ENCODE data around the gene IGSF3. TPM values are rescaled to one million over a fixed set of nuclear protein-coding genes. Genes with fewer than 3 reads are reported as not detected.

IGSF3 gene
- total RNA-seq, 1 experiment from 2014 or later: 3.5 TPM

DNA sequence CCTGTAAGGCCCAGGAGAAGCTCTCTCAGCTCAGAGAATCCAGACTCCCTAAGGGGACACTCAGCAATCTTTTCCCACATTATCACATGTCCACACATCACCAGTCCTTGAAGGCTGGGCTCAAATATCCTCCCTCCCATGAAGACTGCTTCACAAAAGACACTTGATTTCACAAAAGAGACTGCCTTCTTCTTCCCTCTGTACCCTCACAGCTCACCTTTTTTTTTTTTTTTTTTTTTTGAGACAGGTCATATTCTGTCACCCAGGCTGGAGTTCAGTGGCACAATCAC lies 98.2 kb downstream of the IGSF3 start:
- Mint-ChIP-seq H3K27me3 (ENCODE audit: insufficient read depth, unreplicated experiment) (no peaks in the 10 kb centered on the region), H3K27ac (ENCODE audit: low read depth, unreplicated experiment) (no peak overlapping the region), H3K4me3 (ENCODE audit: unreplicated experiment) (peak overlapping the region; percentile 69), H3K36me3 (ENCODE audit: insufficient read depth, unreplicated experiment) (peaks cover 15% of the 10 kb centered on the region), H3K4me1 (ENCODE audit: insufficient read depth, unreplicated experiment) (peaks cover 39% of the 10 kb centered on the region), H3K9me3 (ENCODE audit: unreplicated experiment) (no peaks in the 10 kb centered on the region)
- BruUV-seq (replicated peaks): TSS peak; percentile 26
- ChIA-PET CTCF (interaction anchor here (0.6 to 1.9 kb wide), 10 partner anchors 12 to 559 kb away, joined by 3 to 8 read pairs (median 3); no protein-coding TSS in a partner anchor), POLR2A (interaction anchor here (1.4 to 5.0 kb wide), 3 partner anchors 12 to 491 kb away, joined by 6 to 37 read pairs (median 7); partner anchors contain the start of gene TTF2)
- intact Hi-C loops (cut with micrococcal nuclease): no loop called here
- DNase-seq (ENCODE audit: unreplicated experiment): no peak
- TF ChIP-seq, protein P1, sequence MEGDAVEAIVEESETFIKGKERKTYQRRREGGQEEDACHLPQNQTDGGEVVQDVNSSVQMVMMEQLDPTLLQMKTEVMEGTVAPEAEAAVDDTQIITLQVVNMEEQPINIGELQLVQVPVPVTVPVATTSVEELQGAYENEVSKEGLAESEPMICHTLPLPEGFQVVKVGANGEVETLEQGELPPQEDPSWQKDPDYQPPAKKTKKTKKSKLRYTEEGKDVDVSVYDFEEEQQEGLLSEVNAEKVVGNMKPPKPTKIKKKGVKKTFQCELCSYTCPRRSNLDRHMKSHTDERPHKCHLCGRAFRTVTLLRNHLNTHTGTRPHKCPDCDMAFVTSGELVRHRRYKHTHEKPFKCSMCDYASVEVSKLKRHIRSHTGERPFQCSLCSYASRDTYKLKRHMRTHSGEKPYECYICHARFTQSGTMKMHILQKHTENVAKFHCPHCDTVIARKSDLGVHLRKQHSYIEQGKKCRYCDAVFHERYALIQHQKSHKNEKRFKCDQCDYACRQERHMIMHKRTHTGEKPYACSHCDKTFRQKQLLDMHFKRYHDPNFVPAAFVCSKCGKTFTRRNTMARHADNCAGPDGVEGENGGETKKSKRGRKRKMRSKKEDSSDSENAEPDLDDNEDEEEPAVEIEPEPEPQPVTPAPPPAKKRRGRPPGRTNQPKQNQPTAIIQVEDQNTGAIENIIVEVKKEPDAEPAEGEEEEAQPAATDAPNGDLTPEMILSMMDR (IDR thresholded peaks at IDR 0.05; ENCODE audit: unreplicated experiment): no peak

DNA sequence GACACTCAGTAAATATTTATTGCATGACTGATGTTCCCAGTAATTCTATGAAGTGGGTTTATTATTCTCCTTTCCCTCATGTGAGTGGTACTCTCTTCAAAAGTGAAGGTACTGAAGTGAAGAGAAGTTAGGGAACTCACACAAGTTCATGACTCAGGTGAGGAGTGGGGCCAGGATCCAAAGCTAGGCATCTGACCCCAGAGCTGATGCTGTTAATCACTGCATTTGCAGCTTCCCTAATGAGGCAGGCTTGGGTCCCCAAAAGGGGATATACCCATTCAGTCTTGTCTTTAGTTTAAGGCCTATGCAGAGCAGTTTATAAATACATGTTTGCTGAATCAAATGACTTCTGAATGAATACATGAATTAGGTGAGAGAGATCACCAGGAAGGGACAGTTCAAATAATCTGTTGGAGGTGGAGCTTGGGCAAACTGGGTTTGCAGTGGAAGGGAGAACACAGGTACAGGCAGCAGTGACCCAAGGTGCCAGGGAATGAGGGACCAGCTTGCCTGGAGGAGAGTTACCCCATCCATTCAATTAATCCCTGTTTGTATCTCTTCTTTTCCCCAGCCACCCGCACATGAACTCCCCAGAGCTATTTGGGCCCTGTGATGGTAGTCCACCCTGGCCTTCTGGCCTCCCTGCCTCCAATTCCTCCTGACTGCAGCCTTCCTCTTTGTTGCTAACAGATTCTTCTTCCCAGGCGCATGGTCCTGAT lies 98.7 kb downstream of the IGSF3 start:
- no peaks in the 10 kb centered on the region for H3K9me3 Mint-ChIP-seq (ENCODE audit: unreplicated experiment)
- TF ChIP-seq, protein P1 (IDR thresholded peaks at IDR 0.05; ENCODE audit: unreplicated experiment): no peak
- H3K4me1 Mint-ChIP-seq (ENCODE audit: insufficient read depth, unreplicated experiment): peaks cover 39% of the 10 kb centered on the region
- H3K27ac Mint-ChIP-seq (ENCODE audit: low read depth, unreplicated experiment): no peak overlapping the region
- BruUV-seq (replicated peaks): no TSS peak
- POLR2A ChIA-PET: interaction anchor here (0.6 to 5.0 kb wide), 4 partner anchors 12 to 492 kb away, joined by 4 to 37 read pairs (median 6); partner anchors contain the start of gene TTF2
- no peaks in the 10 kb centered on the region for H3K27me3 Mint-ChIP-seq (ENCODE audit: insufficient read depth, unreplicated experiment)
- H3K4me3 Mint-ChIP-seq (ENCODE audit: unreplicated experiment): no peak overlapping the region
- DNase-seq (ENCODE audit: unreplicated experiment): no peak
- intact Hi-C loops (cut with micrococcal nuclease): no loop called here
- CTCF ChIA-PET: interaction anchor here (0.6 to 1.9 kb wide), 11 partner anchors 12 to 716 kb away, joined by 3 to 8 read pairs (median 3); no protein-coding TSS in a partner anchor
- peaks cover 18% of the 10 kb centered on the region for H3K36me3 Mint-ChIP-seq (ENCODE audit: insufficient read depth, unreplicated experiment)

DNA sequence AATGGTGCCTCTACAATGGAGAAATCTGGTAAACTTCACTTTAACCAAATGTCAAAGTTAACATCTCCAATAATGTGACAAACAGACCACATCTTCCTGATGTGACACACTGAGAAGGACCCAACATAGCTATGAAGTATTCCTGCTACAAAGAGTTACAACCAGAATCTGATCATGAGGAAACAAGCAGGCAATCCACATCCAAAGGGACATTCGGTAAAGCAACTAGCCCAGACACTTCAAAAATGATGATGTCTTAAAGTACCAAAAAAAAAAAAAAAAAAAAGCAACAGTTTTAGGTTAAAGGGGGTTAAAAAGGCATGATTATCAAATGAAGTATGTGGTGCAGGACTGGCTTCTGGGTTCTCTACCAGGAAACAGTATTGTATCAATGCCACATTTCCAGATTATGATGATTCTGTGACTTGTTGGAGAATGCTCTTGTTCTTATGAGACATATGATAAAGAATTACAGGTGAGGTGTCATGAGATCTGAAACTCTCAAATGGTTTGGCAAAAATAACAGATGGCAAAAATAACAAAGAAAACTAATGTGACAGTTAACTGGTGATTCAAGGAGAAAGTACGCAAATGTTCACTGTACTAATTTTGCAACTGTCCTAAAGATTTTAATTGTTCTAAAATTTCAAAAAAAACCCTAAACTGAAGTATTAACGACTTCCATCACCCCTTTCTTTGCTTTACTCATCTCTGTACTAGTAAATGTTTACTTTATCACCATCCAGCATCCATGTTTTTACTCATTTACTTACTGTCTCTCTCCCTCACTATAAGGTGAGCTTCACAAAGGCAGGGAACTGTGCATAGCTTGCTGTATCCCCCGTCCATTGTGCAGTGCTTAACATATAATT lies 99.5 kb downstream of the IGSF3 start:
- intact Hi-C loops (cut with micrococcal nuclease): no loop called here
- no peaks in the 10 kb centered on the region for H3K9me3 Mint-ChIP-seq (ENCODE audit: unreplicated experiment)
- no peak for DNase-seq (ENCODE audit: unreplicated experiment)
- peaks cover 18% of the 10 kb centered on the region for H3K36me3 Mint-ChIP-seq (ENCODE audit: insufficient read depth, unreplicated experiment)
- ChIA-PET CTCF (interaction anchor here (0.6 to 1.8 kb wide), 5 partner anchors 11 to 717 kb away, joined by 3 to 8 read pairs (median 3); no protein-coding TSS in a partner anchor), POLR2A (interaction anchor here (0.6 to 5.0 kb wide), 5 partner anchors 11 to 492 kb away, joined by 4 to 37 read pairs (median 7); partner anchors contain the start of gene TTF2)
- H3K27me3 Mint-ChIP-seq (ENCODE audit: insufficient read depth, unreplicated experiment): no peaks in the 10 kb centered on the region
- no peak overlapping the region for H3K27ac Mint-ChIP-seq (ENCODE audit: low read depth, unreplicated experiment)
- H3K4me1 Mint-ChIP-seq (ENCODE audit: insufficient read depth, unreplicated experiment): peaks cover 39% of the 10 kb centered on the region
- TF ChIP-seq, protein P1 (IDR thresholded peaks at IDR 0.05; ENCODE audit: unreplicated experiment): no peak
- H3K4me3 Mint-ChIP-seq (ENCODE audit: unreplicated experiment): no peak overlapping the region
- no TSS peak for BruUV-seq (replicated peaks)

DNA sequence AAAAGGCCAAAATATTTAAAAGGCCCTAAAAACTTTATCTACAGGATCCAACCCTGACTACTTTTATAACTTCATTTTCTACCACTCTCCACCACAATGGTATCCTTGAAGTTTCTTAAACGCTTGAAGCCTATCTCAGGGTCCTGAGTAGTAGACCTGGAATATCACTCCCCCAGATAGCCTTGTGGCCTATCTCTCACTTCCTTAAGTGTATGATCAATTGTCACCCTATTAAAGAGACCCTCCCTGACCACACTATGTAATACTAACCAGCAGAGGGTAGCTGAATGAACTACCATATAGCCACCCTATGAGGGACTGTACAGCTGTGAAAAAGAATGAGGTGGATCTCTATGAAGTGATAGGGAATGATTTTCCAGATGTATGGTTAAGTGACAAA lies 102.3 kb downstream of the IGSF3 start:
- peaks cover 32% of the 10 kb centered on the region for H3K4me1 Mint-ChIP-seq (ENCODE audit: insufficient read depth, unreplicated experiment)
- peak overlapping the region; percentile 87 for H3K27ac Mint-ChIP-seq (ENCODE audit: low read depth, unreplicated experiment)
- TF ChIP-seq, protein P1 (IDR thresholded peaks at IDR 0.05; ENCODE audit: unreplicated experiment): no peak
- H3K9me3 Mint-ChIP-seq (ENCODE audit: unreplicated experiment): no peaks in the 10 kb centered on the region
- no peak for DNase-seq (ENCODE audit: unreplicated experiment)
- CTCF ChIA-PET: interaction anchor here (2.3 kb wide), 1 partner anchor 426 kb away, joined by 6 read pairs; no protein-coding TSS in a partner anchor
- no TSS peak for BruUV-seq (replicated peaks)
- peaks cover 13% of the 10 kb centered on the region for H3K36me3 Mint-ChIP-seq (ENCODE audit: insufficient read depth, unreplicated experiment)
- no peaks in the 10 kb centered on the region for H3K27me3 Mint-ChIP-seq (ENCODE audit: insufficient read depth, unreplicated experiment)
- H3K4me3 Mint-ChIP-seq (ENCODE audit: unreplicated experiment): no peak overlapping the region
- intact Hi-C loops (cut with micrococcal nuclease): no loop called here
- POLR2A ChIA-PET: interaction anchor here (0.6 to 2.6 kb wide), 2 partner anchors 8 to 77 kb away, joined by 3 to 10 read pairs; no protein-coding TSS in a partner anchor

Data from MCF 10A (cell line).